ENCODE data around the gene PROKR1.

- TF ChIP-seq ZNF274 (IDR thresholded peaks at IDR 0.05; ENCODE audit: low read depth, low read length) (no peak), SUZ12 (IDR thresholded peaks at IDR 0.05; ENCODE audit: extremely low read depth, insufficient read depth, insufficient read length) (no peak), YY1 (IDR thresholded peaks at IDR 0.05; ENCODE audit: insufficient read depth, insufficient read length) (no peak)
Measured at GRCh38 chr2:68612765-68613519, 30.4 kb upstream of the PROKR1 start.

Data from NT2/D1 (cell line).